ENCODE data around the gene AFF2.

The AFF2 gene

DNA sequence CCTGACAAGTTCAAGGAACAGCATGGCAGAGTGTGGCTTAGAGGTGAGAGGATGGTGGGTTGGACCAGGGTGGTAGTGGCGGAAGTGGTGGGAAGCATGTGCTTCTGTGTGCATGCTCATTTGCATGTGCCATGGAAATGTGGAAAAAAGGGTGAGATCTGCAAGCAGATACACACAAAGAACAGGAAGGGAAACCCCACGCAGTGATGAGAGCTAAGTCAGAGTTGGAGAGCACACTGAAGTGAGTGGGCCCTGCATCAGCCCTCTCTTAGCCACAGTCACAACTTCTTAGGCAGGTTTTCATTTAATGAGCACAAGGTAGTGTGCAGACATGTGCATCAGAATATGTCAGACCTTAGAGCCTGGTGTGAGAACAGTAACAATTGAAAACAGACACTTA is 483.8 kb downstream of the AFF2 start:
- no peaks in the 10 kb centered on the region for H4K20me1 ChIP-seq
- H3K27ac ChIP-seq, result no peak overlapping the region
- TF ChIP-seq Cebpa-rat (IDR thresholded peaks at IDR 0.05), result no peak
- H3K9me3 ChIP-seq (replicated peaks in 1 of 11), result no peaks in the 10 kb centered on the region
- H3K4me3 ChIP-seq, result no peak overlapping the region
- H3K4me1 ChIP-seq, result no peaks in the 10 kb centered on the region
- no peak overlapping the region for H3K4me2 ChIP-seq
- H3K27me3 ChIP-seq, result no peaks in the 10 kb centered on the region
- H3K36me3 ChIP-seq, result peaks cover 0 to 100% (median 69%) of the 10 kb centered on the region in 11 experiments; a peak in 16 of 22 replicates
- H3K9ac ChIP-seq, result no peak overlapping the region

DNA sequence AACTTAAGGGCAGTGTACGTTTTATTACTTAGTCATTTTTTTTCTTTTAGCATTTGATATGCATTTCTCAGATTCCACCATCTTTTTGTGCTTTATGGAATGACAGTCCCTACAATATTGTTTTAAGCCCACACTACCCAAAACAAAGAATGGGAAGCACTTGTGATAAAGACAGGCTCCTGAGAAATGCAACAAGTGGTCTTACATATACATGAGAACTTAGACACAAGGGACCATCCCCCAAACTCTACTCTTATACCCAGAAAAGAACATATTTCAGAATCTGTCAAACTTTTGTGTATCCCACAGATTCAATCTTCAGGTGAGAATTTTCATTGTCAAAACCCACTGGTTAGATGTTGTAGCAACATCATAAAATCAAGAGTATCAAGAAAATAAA is 491.1 kb downstream of the AFF2 start:
- H3K4me3 ChIP-seq, result no peak overlapping the region
- no peaks in the 10 kb centered on the region for H3K9me3 ChIP-seq (replicated peaks in 1 of 11)
- no peaks in the 10 kb centered on the region for H3K4me1 ChIP-seq
- no peaks in the 10 kb centered on the region for H3K27me3 ChIP-seq
- no peak for TF ChIP-seq Cebpa-rat (IDR thresholded peaks at IDR 0.05)
- no peaks in the 10 kb centered on the region for H4K20me1 ChIP-seq
- H3K9ac ChIP-seq, result no peak overlapping the region
- H3K4me2 ChIP-seq, result no peak overlapping the region
- H3K36me3 ChIP-seq, result peaks cover 0 to 86% (median 67%) of the 10 kb centered on the region in 11 experiments; a peak in 16 of 22 replicates
- H3K27ac ChIP-seq, result no peak overlapping the region

DNA sequence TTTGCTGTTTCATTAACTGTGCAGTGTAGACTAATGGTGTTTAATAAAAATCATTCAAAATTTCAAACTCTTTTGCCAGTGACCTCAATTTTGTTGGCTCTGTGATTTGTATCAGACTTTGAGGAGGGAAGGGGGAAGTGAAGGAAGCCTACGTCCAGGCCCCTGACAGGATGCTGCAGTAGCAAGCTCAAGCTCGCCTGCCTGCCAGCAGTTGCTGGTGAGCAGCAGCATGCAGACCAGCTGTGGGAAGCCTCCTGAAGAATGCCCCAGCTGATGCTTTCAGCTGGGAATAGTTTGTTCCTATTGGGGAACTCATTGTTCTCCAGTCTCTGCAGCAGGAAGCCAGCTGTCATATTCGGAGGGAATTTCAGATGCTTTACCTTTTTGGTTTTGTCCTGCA is 495.2 kb downstream of the AFF2 start:
- Histone ChIP-seq H3K4me3 (no peak overlapping the region), H3K9me3 (replicated peaks in 1 of 11) (no peaks in the 10 kb centered on the region), H3K4me2 (no peak overlapping the region), H4K20me1 (no peaks in the 10 kb centered on the region), H3K4me1 (no peaks in the 10 kb centered on the region), H3K36me3 (peaks cover 0 to 44% (median 29%) of the 10 kb centered on the region in 11 experiments; a peak in 16 of 22 replicates), H3K9ac (no peak overlapping the region), H3K27me3 (no peaks in the 10 kb centered on the region), H3K27ac (no peak overlapping the region)
- no peak for TF ChIP-seq Cebpa-rat (IDR thresholded peaks at IDR 0.05)

DNA sequence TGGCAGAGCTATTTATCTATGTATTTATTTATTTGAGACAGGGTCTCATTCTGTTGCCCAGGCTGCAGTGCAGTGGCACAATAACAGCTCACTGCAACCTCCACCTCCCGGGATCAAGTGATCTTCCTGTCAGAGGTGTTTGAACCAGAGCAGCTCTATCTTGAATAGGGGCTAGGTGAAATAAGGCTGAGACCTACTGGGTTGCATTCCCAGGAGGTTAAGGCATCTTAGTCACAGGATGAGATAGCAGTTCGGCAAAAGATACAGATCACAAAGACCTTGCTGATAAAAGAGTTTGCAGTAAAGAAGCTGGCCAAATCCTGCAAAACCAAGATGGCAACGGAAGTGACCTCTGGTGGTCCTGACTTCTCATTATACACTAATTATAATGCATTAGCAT is 501.9 kb downstream of the AFF2 start:
- Histone ChIP-seq H3K36me3 (no peaks in the 10 kb centered on the region), H3K9me3 (replicated peaks in 1 of 11) (0 out of 22 replicates have a peak, but pooled peaks cover 0 to 6% (median 0%) of the 10 kb centered on the region in 11 experiments), H4K20me1 (no peaks in the 10 kb centered on the region), H3K9ac (no peak overlapping the region), H3K4me2 (peak overlapping the region in 7 of 11 experiments; percentile 14 to 71 (median 62); a peak in 9 of 22 replicates), H3K4me1 (peaks cover 0 to 34% (median 30%) of the 10 kb centered on the region in 10 experiments; a peak in 17 of 20 replicates), H3K27ac (no peak overlapping the region), H3K27me3 (no peaks in the 10 kb centered on the region), H3K4me3 (no peak overlapping the region)
- TF ChIP-seq Cebpa-rat (IDR thresholded peaks at IDR 0.05), result no peak

DNA sequence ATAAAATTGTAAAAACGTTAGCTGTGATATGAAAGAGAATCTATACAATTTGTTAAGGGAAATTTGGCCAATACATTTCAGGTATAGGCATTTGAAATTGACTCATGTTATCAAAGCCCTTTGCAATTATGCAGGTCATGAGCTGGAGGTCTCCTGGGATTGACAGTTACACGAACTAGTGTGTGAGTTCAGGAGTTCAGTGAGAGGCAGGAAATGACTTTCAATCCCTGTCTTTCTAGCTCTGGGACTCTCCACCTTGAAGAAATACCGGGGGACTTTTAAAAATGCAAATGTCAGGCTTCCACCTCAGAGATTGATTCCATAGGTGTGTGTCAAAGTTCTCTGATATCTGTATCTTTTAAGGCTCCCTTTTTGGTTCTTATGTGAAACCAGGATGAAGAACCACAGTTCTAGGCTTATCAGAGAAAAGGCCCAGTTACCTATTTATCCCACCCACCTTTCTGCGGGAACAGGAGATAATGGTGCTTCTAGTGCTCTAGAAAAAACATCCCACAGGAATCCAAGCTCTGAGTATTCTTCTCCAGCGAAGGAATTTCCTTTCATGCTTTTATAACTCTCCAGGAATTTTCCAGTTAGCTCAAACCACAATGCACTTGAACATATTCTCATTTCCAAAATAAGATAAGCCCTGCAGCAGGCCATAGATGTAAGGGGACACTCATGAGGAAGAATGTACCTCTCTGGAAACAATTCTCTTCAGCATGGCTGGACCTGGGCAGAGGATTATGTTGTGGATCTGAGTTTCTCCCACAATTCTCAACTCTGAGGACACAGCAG is 503.6 kb downstream of the AFF2 start:
- Histone ChIP-seq H3K4me2 (peak overlapping the region in 9 of 11 experiments; percentile 14 to 71 (median 62); a peak in 15 of 22 replicates), H3K9ac (no peak overlapping the region), H3K4me1 (peaks cover 0 to 34% (median 30%) of the 10 kb centered on the region in 10 experiments; a peak in 17 of 20 replicates), H3K4me3 (no peak overlapping the region), H3K27me3 (no peaks in the 10 kb centered on the region), H3K36me3 (no peaks in the 10 kb centered on the region), H3K27ac (no peak overlapping the region), H4K20me1 (no peaks in the 10 kb centered on the region), H3K9me3 (replicated peaks in 1 of 11) (0 out of 22 replicates have a peak, but pooled peaks cover 0 to 6% (median 0%) of the 10 kb centered on the region in 11 experiments)
- no peak for TF ChIP-seq Cebpa-rat (IDR thresholded peaks at IDR 0.05)

DNA sequence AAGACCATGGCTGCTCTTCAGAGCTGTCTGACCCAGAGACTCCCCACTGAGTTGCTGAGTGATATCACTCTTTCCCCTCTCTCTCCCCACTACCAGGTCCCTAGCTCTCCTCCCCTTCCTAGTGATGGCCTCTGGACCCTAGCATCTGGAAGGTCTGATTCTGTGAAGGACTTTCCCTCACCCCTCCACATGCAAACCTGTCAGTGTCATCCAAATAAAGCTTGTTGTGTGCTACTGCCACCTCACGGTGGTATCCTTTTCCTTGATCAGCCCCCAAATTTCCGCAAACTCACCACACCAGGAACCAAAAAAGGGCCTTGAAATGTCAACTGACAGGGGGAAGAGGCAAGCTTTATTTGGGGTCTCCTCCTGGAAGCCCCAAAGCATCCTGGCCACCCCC is 504.5 kb downstream of the AFF2 start:
- Histone ChIP-seq H4K20me1 (no peaks in the 10 kb centered on the region), H3K9ac (no peak overlapping the region), H3K9me3 (replicated peaks in 1 of 11) (0 out of 22 replicates have a peak, but pooled peaks cover 0 to 6% (median 0%) of the 10 kb centered on the region in 11 experiments), H3K4me1 (peaks cover 0 to 34% (median 30%) of the 10 kb centered on the region in 10 experiments; a peak in 17 of 20 replicates), H3K27ac (no peak overlapping the region), H3K27me3 (no peaks in the 10 kb centered on the region), H3K36me3 (no peaks in the 10 kb centered on the region), H3K4me2 (peak overlapping the region in 7 of 11 experiments; percentile 20 to 71 (median 62); a peak in 10 of 22 replicates), H3K4me3 (no peak overlapping the region)
- TF ChIP-seq Cebpa-rat (IDR thresholded peaks at IDR 0.05), result no peak

DNA sequence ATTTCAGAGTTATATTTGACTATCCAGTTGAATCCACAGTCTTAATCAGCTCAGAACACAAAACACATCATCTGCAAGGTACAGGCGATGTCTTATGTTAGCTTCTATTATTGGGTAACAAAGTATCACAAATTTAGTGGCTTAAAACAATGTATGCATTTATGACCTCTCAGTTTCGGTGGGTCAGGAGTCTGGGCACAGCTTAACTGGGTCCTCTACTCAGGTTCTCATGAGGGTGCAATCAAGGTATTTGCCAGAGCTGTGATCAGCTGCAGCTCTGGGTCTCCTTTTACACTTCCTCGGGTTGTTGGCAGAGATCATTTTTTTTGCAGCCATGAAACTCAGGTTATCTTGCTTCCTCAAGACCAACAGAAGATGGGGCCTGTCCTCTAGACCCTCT is 505.8 kb downstream of the AFF2 start:
- Histone ChIP-seq H3K4me1 (peaks cover 0 to 34% (median 30%) of the 10 kb centered on the region in 10 experiments; a peak in 17 of 20 replicates), H3K27ac (no peak overlapping the region), H3K4me3 (no peak overlapping the region), H3K36me3 (no peaks in the 10 kb centered on the region), H3K9me3 (replicated peaks in 1 of 11) (0 out of 22 replicates have a peak, but pooled peaks cover 0 to 6% (median 0%) of the 10 kb centered on the region in 11 experiments), H4K20me1 (no peaks in the 10 kb centered on the region), H3K4me2 (no peak overlapping the region), H3K9ac (no peak overlapping the region), H3K27me3 (no peaks in the 10 kb centered on the region)
- TF ChIP-seq Cebpa-rat (IDR thresholded peaks at IDR 0.05), result no peak

DNA sequence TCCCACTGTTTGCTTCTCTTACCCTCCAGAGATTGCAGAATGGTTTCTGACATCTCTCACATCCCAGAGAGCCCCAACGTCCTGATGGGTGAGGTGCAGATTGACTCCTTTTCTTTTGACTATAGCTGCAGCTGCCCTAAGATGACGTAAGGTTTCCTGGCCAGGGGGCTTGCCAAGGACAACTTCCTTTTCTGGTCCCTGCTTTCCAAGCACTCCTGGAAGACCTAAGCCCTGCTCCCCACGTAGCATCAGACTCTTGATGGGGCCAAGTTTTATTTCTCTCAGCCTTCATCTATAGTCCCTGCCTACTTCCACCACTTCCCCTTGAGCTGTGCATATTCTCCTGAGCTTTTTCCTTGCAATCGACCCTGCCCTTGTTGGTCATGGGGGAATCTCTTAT is 507.0 kb downstream of the AFF2 start:
- no peak for TF ChIP-seq Cebpa-rat (IDR thresholded peaks at IDR 0.05)

DNA sequence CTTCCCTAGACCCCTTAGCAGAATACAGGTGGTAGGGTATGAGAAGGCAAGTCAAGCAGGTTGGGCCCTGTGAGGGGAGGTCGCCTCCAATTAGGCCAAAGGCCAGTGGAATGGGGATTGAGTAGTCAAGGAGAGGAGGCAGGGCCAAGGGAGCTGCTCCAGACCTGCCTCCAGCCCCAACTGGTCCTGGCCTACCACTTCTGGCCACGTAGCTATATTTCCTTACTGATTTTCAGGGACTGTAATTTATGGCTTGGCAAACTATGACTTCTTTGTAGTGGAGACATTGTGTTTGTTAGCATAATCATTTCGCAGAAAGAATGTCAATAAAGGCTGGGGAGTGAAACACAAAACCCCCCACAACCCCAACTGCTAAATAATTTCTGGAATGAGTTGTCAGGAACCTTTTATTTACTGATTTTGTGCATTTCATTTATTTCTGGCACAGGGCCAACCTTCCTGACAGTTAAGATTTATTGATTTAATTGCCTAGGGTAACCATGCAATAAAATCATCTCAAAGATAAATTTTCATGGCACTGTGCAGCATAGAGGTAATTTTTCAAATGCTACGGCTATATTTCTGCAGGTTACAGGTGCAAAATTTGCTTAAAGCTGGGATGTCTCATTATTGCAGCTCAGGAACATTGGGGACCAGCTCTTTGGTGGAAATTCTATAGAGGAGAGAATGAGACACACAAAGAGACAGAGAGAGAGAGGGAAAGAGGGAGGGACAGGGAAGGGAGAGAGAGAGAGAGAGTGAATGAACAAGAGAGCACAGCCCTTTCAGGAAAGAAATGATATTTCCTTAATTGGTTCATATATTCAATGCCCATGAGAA is 509.8 kb downstream of the AFF2 start:
- Histone ChIP-seq H4K20me1 (no peaks in the 10 kb centered on the region), H3K4me3 (no peak overlapping the region), H3K27ac (no peak overlapping the region), H3K9me3 (replicated peaks in 1 of 11) (no peaks in the 10 kb centered on the region; a peak in 3 of 22 replicates), H3K4me1 (peaks cover 0 to 3% (median under 1%) of the 10 kb centered on the region in 10 experiments; a peak in 7 of 20 replicates), H3K27me3 (no peaks in the 10 kb centered on the region), H3K4me2 (no peak overlapping the region), H3K36me3 (no peaks in the 10 kb centered on the region), H3K9ac (no peak overlapping the region)
- no peak for TF ChIP-seq Cebpa-rat (IDR thresholded peaks at IDR 0.05)

More for the DNA sequence above, 507.0 kb downstream of the AFF2 start:
- Histone ChIP-seq H4K20me1 (no peaks in the 10 kb centered on the region), H3K27me3 (no peaks in the 10 kb centered on the region), H3K9me3 (replicated peaks in 1 of 11) (peaks cover 0 to 4% (median 0%) of the 10 kb centered on the region in 11 experiments; a peak in 1 of 22 replicates), H3K4me3 (no peak overlapping the region), H3K36me3 (no peaks in the 10 kb centered on the region), H3K27ac (no peak overlapping the region), H3K4me1 (peaks cover 0 to 31% (median 28%) of the 10 kb centered on the region in 10 experiments; a peak in 17 of 20 replicates), H3K9ac (no peak overlapping the region), H3K4me2 (no peak overlapping the region)
